K562 (cell line): ENCODE measurements around the gene KCNG1. TPM values are rescaled to one million over a fixed set of nuclear protein-coding genes. Genes with fewer than 3 reads are reported as not detected.
A peak's percentile ranks its signal among the peaks of the same experiment; 100 is the strongest.

Experiments
- ATF7 ChIP-seq: fragments of 450-650 bp; IDR thresholded peaks from 2 replicates; pipeline ENCODE4 v1.7.1; 2014; ENCODE audit warnings: mild to moderate bottlenecking, moderate library complexity
- BRCA1 ChIP-seq, 2 experiments: fragments of 450-650 bp in 1 of 2; sonication (generic) in 1 of 2; formaldehyde crosslinking in 1 of 2; IDR thresholded peaks; 2 replicates each; pipeline versions ENCODE4 v1.5.0 to v1.6.1; 2017 to 2020; ENCODE audit warnings: mild to moderate bottlenecking in 1 of 2, missing genetic modification reagents in 1 of 2
- E2F1 ChIP-seq: sonication (generic); formaldehyde crosslinking; IDR thresholded peaks from 2 replicates; pipeline ENCODE4 v1.8.1; 2023; ENCODE audit warnings: mild to moderate bottlenecking, missing genetic modification reagents, moderate library complexity
- FOXJ2 ChIP-seq: fragments of 200-800 bp; sonication (Bioruptor generic); IDR thresholded peaks from 2 replicates; pipeline ENCODE4 v1.6.1; 2016; ENCODE audit warnings: missing genetic modification characterization, missing compliant biosample characterization
- HDAC2 ChIP-seq: fragments of 450-650 bp; IDR thresholded peaks from 2 replicates; pipeline ENCODE4 v1.6.1; 2016; ENCODE audit warnings: mild to moderate bottlenecking
- MED1 ChIP-seq: sonication (generic); formaldehyde crosslinking; IDR thresholded peaks from 2 replicates; pipeline ENCODE4 v1.8.1; 2023; ENCODE audit warnings: missing genetic modification reagents, borderline replicate concordance
- ZBTB7A ChIP-seq: IDR thresholded peaks from 2 replicates; pipeline ENCODE4 v1.6.1; 2011; ENCODE audit warnings: low read depth, mild to moderate bottlenecking, low read length, moderate library complexity, borderline replicate concordance; ENCODE audit not compliant: control insufficient read depth
- ZHX1 ChIP-seq: fragments of 150-350 bp; conservative IDR thresholded peaks from 2 replicates; pipeline ENCODE4 v1.6.1; 2014; ENCODE audit warnings: low read length
- ZNF197 ChIP-seq: fragments of 200-800 bp; sonication (Bioruptor generic); IDR thresholded peaks from 2 replicates; pipeline ENCODE4 v1.6.1; 2016; ENCODE audit warnings: low read depth, missing genetic modification characterization, missing compliant biosample characterization
- ZNF224 ChIP-seq: sonication (generic); formaldehyde crosslinking; IDR thresholded peaks from 2 replicates; pipeline ENCODE4 v1.8.0; 2022; ENCODE audit warnings: mild to moderate bottlenecking, missing genetic modification reagents
- polyA plus RNA-seq, 8 experiments: library from polyadenylated mRNA; depleted of rRNA in 4 of 8; stranded (reverse) in 5 of 8; unstranded in 3 of 8; fragments of >200 nt; fragmentation: Nextera tagmentation in 2 of 8; fragmentation: Illumina TruSeq in 1 of 8; extraction: Ambion mirVana in 2 of 8; extraction: Trizol in 1 of 8; gene quantifications; 2 replicates each; pipeline versions ENCODE4 v1.2.1 to v1.2.3, GENCODE V29; 2011 to 2014; ENCODE audit warnings: inconsistent platforms in 1 of 8, missing spikeins in 1 of 8
- total RNA-seq, 7 experiments: library from RNA; depleted of rRNA in 6 of 7; stranded (reverse); fragments of >200 nt in 6 of 7; fragmentation: Illumina TruSeq in 2 of 7; extraction: Trizol in 2 of 7; gene quantifications; 2 replicates each; pipeline versions ENCODE4 v1.2.1 to v1.2.3, GENCODE V29; 2011 to 2021; ENCODE audit warnings: low replicate concordance in 1 of 7
- TF ChIP-seq, protein P1 (sequence below), 2 experiments: fragments of 450-650 bp in 1 of 2; IDR thresholded peaks; 2 replicates each; pipeline ENCODE4 v1.6.1; 2011 to 2017; ENCODE audit warnings: low read depth in 2 of 2, antibody characterized with exemption in 1 of 2, borderline replicate concordance in 1 of 2, low read length in 1 of 2, mild to moderate bottlenecking in 1 of 2, mixed read lengths in 1 of 2; ENCODE audit not compliant: control insufficient read depth in 1 of 2
- TF ChIP-seq, protein P2 (sequence below): fragments of 450-650 bp; IDR thresholded peaks from 2 replicates; pipeline ENCODE4 v1.7.1; 2018; ENCODE audit warnings: mild to moderate bottlenecking, low read depth; ENCODE audit not compliant: partially characterized antibody
- TF ChIP-seq, protein P3 (sequence below): fragments of 450-650 bp; formaldehyde crosslinking; conservative IDR thresholded peaks from 2 replicates; pipeline ENCODE4 v1.4.0; 2022; ENCODE audit warnings: mild to moderate bottlenecking, missing genetic modification characterization

Gene KCNG1
- total and polyA plus RNA-seq, 9 of the 15 experiments (the other 6 are each of a cell fraction or from before 2014, with no cell fraction given): 0.06 to 1.5 (median 0.22) TPM; not detected in 2

DNA sequence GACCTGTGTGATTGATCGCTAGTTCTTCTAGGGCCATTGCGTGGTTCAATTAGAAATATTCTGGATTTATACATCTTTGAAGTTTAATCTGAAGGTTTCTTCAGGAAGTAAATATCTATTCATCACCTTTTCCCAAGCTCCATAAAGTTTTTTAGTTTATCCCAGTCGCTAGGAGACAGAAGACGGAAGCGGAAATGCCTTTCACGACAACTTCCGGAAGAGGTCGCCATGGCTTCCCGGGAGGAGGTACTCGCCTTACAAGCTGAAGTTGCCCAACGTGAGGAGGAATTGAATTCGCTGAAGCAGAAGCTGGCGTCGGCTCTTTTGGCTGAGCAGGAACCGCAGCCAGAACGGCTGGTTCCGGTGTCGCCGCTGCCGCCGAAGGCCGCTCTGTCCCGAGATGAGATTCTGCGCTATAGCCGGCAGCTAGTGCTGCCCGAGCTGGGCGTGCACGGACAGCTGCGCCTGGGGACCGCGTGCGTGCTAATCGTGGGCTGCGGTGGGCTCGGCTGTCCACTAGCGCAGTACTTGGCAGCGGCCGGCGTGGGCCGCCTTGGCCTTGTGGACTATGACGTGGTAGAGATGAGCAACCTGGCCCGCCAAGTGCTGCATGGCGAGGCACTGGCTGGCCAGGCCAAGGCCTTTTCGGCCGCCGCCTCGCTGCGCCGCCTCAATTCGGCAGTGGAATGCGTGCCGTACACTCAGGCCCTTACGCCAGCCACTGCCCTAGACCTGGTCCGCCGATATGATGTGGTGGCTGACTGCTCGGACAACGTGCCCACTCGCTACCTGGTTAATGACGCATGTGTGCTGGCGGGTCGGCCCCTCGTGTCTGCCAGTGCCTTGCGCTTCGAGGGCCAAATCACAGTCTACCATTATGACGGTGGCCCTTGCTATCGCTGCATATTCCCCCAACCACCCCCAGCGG, 64.0 kb downstream of the KCNG1 start, which contains the start of gene MOCS3 (continued):
- 0 out of 2 replicates have a peak, but pooled peaks have one; percentile 61 for TF ChIP-seq MED1 (CRISPR knock-in tag)
- TF ChIP-seq FOXJ2 (tag): peak; percentile 80; the same call in 1 of the 2 replicates
- peak; percentile 100 for TF ChIP-seq ATF7
- peak; percentile 86 for TF ChIP-seq HDAC2
- TF ChIP-seq, protein P1, sequence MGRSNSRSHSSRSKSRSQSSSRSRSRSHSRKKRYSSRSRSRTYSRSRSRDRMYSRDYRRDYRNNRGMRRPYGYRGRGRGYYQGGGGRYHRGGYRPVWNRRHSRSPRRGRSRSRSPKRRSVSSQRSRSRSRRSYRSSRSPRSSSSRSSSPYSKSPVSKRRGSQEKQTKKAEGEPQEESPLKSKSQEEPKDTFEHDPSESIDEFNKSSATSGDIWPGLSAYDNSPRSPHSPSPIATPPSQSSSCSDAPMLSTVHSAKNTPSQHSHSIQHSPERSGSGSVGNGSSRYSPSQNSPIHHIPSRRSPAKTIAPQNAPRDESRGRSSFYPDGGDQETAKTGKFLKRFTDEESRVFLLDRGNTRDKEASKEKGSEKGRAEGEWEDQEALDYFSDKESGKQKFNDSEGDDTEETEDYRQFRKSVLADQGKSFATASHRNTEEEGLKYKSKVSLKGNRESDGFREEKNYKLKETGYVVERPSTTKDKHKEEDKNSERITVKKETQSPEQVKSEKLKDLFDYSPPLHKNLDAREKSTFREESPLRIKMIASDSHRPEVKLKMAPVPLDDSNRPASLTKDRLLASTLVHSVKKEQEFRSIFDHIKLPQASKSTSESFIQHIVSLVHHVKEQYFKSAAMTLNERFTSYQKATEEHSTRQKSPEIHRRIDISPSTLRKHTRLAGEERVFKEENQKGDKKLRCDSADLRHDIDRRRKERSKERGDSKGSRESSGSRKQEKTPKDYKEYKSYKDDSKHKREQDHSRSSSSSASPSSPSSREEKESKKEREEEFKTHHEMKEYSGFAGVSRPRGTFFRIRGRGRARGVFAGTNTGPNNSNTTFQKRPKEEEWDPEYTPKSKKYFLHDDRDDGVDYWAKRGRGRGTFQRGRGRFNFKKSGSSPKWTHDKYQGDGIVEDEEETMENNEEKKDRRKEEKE (IDR thresholded peaks at IDR 0.05; ENCODE audit: borderline replicate concordance in 1 of 2, control insufficient read depth in 1 of 2, low read depth in 2 of 2, low read length in 1 of 2): peak in 1 of 2 experiments; percentile 94; a peak in 2 of 4 replicates
- 0 out of 2 replicates have a peak, but pooled peaks have one; percentile 1 for TF ChIP-seq E2F1 (CRISPR knock-in tag)
- TF ChIP-seq ZNF197: no peak
- TF ChIP-seq, protein P2, sequence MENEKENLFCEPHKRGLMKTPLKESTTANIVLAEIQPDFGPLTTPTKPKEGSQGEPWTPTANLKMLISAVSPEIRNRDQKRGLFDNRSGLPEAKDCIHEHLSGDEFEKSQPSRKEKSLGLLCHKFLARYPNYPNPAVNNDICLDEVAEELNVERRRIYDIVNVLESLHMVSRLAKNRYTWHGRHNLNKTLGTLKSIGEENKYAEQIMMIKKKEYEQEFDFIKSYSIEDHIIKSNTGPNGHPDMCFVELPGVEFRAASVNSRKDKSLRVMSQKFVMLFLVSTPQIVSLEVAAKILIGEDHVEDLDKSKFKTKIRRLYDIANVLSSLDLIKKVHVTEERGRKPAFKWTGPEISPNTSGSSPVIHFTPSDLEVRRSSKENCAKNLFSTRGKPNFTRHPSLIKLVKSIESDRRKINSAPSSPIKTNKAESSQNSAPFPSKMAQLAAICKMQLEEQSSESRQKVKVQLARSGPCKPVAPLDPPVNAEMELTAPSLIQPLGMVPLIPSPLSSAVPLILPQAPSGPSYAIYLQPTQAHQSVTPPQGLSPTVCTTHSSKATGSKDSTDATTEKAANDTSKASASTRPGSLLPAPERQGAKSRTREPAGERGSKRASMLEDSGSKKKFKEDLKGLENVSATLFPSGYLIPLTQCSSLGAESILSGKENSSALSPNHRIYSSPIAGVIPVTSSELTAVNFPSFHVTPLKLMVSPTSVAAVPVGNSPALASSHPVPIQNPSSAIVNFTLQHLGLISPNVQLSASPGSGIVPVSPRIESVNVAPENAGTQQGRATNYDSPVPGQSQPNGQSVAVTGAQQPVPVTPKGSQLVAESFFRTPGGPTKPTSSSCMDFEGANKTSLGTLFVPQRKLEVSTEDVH: peak; percentile 98
- TF ChIP-seq, protein P3, sequence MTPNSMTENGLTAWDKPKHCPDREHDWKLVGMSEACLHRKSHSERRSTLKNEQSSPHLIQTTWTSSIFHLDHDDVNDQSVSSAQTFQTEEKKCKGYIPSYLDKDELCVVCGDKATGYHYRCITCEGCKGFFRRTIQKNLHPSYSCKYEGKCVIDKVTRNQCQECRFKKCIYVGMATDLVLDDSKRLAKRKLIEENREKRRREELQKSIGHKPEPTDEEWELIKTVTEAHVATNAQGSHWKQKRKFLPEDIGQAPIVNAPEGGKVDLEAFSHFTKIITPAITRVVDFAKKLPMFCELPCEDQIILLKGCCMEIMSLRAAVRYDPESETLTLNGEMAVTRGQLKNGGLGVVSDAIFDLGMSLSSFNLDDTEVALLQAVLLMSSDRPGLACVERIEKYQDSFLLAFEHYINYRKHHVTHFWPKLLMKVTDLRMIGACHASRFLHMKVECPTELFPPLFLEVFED (CRISPR knock-in tag): no peak
- TF ChIP-seq ZNF224: no peak
- no peak for TF ChIP-seq BRCA1 (IDR thresholded peaks at IDR 0.05)
- 0 out of 2 replicates have a peak, but pooled peaks have one; percentile 75 for TF ChIP-seq BRCA1 (CRISPR knock-in tag; IDR thresholded peaks at IDR 0.05)
- TF ChIP-seq ZBTB7A: peak; percentile 30; the same call in 1 of the 2 replicates
- no peak for TF ChIP-seq ZHX1
